ENCODE data around the gene MMP10.
"Not testable (repeated sequence)": the region's sequence is repeated elsewhere in the genome, so short reads cannot be mapped to it uniquely, and the experiment has no call there.

The MMP10 gene

DNA sequence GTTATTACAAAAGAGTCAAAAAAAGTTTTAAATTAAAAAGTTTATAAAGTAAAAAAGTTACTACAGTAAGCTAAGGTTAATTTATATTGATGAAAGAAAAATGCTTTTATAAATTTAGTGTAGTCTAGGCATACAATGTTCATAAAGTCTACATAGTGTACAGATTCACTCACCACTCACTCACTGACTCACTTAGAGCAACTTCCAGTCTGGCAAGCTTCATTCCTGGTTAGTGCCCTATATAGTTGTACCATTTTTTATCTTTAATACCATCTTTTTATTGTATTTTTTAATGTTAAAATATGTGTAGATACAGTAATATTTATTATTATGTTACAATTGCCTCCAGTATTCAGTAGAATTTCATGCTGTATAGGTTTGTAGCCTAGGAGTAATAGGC, 2.6 kb upstream of the MMP10 start:
- peak; percentile 65 for DNase-seq

DNA sequence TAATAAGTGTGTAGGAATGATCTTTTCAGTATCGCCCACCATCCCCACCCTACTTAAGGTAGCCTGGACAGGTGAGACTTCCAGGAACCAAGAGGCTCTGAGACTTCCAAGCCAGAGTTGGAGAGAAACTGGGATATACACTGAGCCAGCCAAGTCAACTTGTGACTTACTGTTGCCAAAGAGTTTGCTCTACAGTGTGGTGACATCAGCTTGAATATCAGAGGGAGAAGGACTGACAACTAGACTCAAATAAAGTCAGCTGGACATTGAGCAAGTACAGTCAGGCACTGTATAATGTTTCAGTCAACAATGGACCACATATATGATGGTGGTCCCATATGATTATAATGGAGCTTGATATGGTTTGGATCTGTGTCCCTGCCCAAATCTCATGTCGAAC, 1.2 kb upstream of the MMP10 start:
- peak; percentile 41 for DNase-seq

DNA sequence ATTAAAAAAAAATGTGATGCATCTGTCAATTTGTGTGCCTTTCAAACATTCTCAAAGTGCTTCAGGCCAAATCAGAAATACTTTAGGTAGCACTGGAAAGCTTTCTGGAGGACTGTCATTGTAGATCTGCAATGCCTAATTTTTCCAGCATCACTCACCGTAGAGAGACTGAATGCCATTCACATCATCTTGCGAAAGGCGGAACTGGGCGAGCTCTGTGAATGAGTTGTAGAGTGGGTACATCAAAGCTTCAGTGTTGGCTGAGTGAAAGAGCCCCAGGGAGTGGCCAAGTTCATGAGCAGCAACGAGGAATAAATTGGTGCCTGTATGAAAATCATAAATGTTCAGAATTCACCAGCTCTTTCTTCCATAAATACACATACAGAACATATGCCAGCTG, 4.0 kb downstream of the MMP10 start:
- DNase-seq: no peak

DNA sequence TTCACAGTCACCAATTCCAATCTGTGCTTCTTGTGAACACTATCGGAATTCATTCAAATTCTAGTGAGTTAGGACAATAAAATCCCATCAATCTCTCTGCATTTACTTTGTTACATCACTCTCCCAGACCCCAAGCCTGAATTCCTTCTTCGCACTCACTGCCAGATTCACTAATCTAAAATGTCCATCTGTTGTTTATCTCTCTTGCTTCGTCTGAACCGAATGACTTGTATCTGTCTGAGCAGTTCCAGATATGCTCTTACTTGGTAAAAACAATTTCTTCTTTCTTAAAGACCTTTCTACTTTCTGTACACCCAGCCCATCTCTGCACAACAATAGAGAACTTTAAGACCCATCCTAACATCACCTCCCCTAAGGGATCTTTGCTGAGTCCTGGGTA, 7.0 kb downstream of the MMP10 start:
- DNase-seq: no peak

GRCh38 chr11:102771351-102771750, 9.1 kb downstream of the MMP10 start:
- peak; percentile 40 for DNase-seq

DNA sequence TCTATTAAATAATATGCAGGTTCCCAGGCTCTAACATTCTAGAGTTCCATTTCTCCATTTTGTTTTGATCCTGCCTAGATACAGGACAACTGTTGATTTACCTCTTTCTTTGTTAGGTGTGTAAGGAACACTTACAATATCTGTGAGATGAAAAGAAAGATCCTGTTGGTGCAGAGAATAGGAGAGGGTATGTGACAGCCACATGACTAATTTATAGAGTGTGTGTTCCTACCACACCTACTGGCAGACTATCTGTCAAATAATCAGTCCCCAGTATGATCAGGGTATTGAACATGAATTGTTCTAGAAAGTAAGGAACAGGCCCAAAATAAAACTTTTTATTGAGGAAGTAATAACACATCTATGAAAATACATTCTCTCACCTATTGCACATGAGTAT, 10.2 kb downstream of the MMP10 start:
- no peak for DNase-seq

- DNase-seq: no peak
Measured at GRCh38 chr11:102767800-102768199, 12.6 kb downstream of the MMP10 start.

- no peak for DNase-seq
Measured at GRCh38 chr11:102763440-102763839, 17.0 kb downstream of the MMP10 start.

DNA sequence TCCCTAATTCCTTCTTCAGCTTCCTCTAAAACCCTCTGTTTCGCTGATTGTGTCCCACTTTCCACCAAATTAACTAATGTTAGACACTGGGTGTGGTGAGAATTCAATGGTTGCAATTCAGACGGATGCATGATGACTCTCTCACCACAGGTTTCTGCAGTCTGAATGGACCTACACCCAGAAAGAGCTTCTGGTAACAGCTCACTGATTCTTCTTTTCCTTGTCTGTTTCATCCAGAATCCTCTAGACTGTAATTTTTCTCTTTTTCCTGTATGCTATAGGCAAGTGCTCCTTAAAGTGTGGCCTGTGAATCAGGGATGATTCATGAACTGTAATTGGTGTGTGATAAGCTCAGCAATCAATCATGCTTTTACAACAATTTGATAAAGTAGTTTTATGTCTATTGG, 18.1 kb downstream of the MMP10 start:
- DNase-seq: peak; percentile 11

GRCh38 chr11:102761646-102762238, 18.7 kb downstream of the MMP10 start:
- no peak for DNase-seq

DNA sequence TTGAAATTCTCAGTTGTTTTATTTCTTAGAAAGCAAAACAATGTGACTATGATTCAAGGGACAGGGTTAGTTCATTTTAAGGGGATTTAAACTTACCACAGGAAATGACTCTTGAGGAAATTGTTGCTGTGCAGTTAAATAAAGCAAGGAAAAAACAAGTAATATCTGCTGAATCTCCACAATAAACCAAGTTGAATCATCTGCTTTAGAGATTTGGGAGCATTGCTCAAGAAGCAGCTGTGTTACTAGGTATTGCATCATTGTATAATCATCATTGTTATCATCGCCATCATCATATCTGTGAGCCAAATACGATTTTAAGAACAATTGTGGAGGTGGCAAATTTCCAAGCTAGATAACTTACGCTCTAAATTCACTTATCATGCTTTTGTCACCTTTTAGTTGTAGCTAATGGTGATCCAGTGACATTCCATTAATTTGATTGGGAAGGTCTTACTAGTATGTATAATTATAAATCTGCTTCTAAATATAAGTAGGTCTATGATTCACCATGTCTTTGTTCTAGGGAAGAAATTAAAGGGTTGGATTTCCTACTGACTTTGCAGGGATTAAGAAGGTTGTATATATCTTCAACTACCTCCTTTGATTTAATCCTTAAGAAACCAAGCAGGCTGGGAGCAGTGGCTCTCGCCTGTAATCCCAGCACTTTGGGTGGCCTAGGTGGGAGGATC, 19.9 kb downstream of the MMP10 start:
- peak; percentile 63 for DNase-seq

- peak; percentile 22 for DNase-seq
Measured at GRCh38 chr11:102757823-102758549, 22.4 kb downstream of the MMP10 start.

DNA sequence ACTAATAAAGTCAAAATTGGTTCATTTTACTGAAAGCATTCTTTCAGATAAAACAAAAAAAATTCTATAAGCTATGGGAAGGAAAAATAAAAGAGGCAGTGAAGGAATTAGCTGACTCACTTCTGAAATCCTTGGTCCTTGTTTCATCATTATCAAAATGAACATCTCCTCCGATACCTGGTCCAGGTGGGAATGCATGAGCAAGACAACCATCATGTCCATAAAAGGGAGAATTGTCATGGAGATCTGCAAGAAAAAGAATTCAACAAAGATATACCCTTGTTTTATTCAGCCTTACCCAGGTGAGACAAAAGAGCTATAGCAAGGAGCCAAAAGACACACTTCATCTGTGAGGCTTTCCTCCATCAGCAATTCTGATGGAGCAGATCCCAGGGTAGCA, 27.2 kb downstream of the MMP10 start:
- DNase-seq: no peak

DNA sequence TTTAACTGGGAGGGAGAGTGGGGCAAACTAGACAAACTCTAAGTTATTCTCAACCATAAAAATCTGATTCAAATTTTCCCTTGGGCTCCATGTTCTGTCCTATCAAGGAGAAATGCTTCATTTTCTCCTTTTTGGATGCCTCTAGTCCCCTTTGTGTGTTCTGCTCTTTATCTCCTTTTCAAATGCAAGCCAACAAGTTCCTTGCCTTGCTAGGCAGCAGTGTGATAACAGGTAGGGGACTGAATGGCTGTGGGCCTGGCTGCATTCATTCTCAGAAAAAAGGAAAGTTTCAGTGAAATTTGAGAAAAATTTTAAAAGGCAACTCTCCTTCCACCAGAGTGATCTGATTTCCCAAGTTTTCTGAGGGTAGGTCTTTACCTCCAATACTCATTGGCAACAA, 28.8 kb downstream of the MMP10 start:
- DNase-seq: no peak

GRCh38 chr11:102749101-102749722, 31.2 kb downstream of the MMP10 start:
- no peak for DNase-seq

DNA sequence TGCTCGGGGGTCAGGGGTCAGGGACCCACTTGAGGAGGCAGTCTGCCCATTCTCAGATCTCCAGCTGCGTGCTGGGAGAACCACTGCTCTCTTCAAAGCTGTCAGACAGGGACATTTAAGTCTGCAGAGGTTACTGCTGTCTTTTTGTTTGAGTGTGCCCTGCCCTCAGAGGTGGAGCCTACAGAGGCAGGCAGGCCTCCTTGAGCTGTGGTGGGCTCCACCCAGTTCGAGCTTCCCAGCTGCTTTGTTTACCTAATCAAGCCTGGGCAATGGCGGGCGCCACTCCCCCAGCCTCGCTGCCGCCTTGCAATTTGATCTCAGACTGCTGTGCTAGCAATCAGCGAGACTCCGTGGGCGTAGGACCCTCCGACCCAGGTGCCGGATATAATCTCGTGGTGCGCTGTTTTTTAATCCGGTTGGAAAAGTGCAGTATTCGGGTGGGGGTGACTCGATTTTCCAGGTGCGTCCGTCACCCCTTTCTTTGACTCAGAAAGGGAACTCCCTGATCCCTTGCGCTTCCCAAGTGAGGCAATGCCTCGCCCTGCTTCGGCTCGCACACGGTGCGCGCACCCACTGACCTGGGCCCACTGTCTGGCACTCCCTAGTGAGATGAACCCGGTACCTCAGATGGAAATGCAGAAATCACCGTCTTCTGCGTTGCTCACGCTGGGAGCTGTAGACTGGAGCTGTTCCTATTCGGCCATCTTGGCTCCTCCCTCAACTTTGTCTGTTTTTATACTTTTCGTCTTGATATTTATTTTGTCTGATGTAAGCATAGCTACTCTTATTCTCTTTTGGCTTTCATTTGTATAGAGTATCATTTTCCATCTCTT, 33.5 kb downstream of the MMP10 start:
- not testable (repeated sequence) for DNase-seq

GRCh38 chr11:102734650-102735049, 45.8 kb downstream of the MMP10 start:
- peak; percentile 22 for DNase-seq

DNA sequence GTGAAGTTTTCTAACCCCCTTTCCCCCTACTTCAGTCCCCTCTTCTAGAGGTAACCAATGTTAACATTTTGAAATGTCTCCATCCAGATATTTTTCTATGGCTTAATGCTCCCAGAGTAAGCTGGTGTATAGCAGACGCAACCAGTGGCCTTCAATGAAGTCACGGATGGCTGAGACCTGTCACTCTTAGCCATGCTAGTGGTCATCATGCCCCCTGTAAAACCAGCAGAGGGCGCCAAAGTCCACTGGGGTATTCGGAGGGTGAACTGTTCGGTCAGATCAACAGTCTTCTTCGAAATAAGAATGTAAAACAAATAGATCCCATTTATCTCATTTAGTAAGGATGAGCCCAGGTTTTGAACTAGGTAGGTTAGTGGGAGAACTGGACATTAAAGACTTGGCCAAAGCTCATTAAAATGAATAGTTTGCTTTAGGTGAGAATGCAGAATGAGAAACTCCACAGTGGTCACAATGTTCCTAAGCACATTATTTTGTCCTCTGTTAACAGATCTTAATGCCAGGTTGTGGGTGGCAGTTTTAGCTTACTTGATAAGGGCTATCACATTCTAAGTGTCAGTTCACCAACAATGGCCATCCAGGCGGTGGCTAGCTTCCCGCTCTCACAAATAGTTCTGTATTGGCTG, 47.1 kb downstream of the MMP10 start:
- DNase-seq: peak; percentile 84

GRCh38 chr11:102730944-102731343, 49.5 kb downstream of the MMP10 start:
- peak; percentile 14 for DNase-seq

DNA sequence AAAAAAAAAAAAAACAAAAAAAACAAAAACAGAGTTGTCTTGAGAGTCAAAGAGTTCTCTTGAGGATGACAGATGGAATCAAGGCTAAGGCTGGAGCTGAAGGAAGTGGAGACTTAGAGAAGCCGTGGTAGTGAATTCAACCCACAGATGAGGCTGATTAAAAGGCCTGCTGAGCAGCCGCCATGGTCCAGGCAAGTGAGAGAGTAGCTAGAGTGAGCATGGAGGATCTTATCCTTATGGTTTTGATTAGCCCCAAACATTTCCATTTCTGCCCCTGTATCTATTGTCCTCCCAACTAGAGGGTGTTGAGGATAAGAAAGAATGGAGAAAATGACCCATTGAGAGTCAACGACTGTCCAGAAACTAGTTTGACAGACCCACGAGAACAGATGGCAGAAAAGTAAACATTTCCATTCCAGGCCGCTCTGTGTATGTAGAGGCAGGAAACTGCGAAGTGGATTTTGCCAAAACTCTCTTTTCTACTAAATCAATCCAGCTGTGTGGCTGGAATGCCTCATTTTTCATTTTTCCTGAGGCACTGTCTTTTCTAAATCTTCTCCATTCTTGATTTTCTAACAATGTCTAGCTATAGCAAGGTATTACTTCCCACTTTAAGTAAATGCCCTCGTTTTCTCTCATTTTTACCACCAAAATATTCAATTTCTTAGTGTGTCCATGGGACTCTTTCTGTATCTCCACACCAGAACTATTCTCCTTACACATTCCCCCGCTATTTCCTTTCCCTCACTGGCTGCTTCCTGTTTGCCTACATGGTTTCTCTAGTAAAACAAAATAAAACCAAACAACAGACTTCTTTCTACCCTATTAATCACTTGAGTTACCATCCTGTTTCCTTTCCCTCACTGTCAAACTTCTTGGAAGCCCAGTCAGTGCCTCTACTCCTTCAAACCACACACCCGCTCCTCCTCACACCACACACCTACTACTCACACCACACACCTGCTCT, 50.3 kb downstream of the MMP10 start:
- peak; percentile 42 for DNase-seq

GRCh38 chr11:102727890-102728289, 52.5 kb downstream of the MMP10 start:
- no peak for DNase-seq
